Activated CD4-positive, alpha-beta T cell treated with anti-CD3 and anti-CD28 coated beads, Interleukin-10, Interleukin-2, amounts not matched to agents 100 ng/mL and 50 ng/mL, durations not matched to agents 16 hours and 8 hours (primary cell): ENCODE measurements around the gene SLC27A6.
A peak's percentile ranks its signal among the peaks of the same experiment; 100 is the strongest.
"Not testable (repeated sequence)": the region's sequence is repeated elsewhere in the genome, so short reads cannot be mapped to it uniquely, and the experiment has no call there.

Source experiments
- DNase-seq: peaks from one replicate; pipeline ENCODE4 v3.0.0-alpha.2; 2020

The SLC27A6 gene, protein sequence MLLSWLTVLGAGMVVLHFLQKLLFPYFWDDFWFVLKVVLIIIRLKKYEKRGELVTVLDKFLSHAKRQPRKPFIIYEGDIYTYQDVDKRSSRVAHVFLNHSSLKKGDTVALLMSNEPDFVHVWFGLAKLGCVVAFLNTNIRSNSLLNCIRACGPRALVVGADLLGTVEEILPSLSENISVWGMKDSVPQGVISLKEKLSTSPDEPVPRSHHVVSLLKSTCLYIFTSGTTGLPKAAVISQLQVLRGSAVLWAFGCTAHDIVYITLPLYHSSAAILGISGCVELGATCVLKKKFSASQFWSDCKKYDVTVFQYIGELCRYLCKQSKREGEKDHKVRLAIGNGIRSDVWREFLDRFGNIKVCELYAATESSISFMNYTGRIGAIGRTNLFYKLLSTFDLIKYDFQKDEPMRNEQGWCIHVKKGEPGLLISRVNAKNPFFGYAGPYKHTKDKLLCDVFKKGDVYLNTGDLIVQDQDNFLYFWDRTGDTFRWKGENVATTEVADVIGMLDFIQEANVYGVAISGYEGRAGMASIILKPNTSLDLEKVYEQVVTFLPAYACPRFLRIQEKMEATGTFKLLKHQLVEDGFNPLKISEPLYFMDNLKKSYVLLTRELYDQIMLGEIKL

GRCh38 chr5:128965011-128965637 is at the start of gene SLC27A6:
Gene SLC27A6 (plus strand): TSS chr5:128965488. CDS start chr5:128966138, 650 bp downstream.
- peak; percentile 2 for DNase-seq

GRCh38 chr5:128919542-128919941 is 45.7 kb upstream of the SLC27A6 start:
- no peak for DNase-seq

DNA sequence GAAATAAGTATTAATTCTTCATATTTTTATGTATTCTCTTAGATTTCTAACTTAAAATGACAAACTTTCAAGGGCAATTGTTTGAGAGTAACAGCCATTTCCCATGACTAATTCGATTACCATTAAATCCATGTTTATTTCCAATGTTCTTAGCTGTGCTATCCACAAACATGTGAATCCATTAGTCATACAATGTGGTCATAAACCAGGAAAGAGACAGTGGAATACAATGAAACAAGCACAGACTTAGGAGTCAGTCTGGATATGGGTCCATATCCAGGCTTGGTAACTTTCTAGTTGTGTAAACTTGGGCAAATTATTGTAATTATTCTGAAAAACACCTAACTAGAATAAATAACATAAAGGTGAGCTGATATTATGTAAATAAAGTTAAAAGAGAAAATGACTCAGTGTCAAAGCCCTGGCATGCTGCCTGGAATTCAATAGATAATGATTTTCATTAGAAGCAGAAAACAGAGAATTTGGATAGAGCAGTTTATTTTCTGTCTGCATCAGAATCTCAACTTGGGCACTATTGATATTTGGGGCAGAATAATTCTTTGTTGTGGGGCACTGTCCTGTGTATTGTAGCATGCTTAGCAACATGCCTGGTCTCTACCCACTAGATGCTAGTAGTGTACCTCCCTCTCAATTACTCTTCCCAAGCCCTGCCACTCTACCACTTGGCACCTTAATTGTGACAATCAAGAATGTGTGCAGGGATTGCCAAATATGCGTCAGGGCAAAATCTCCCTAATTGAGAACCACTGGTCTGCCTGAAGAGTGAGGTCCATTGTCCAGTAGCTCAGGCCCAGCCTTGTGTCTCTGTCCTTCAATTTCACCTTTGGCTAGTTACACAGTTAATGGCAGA is 44.7 kb upstream of the SLC27A6 start:
- no peak for DNase-seq

DNA sequence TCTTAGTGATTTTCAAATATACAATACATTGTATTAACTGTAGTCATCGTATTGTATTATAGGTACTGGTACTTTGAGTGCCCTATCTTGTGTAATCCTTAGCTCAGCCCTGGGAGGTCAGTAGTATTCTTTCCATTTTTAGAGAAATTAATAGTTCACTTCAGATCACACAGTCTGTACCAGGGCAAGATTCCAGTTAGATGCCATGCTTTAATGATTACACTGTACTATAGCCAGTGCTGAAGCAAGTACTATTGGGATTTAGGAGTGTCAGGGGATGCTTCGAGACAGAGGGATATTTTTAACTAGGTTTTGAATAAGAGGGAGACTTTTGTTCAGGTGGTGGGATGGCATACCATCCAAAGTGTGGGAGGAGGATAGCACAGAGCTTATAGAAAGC is 41.0 kb upstream of the SLC27A6 start:
- DNase-seq: no peak

- DNase-seq: no peak
Measured at GRCh38 chr5:128925973-128926372, 39.3 kb upstream of the SLC27A6 start.

DNA sequence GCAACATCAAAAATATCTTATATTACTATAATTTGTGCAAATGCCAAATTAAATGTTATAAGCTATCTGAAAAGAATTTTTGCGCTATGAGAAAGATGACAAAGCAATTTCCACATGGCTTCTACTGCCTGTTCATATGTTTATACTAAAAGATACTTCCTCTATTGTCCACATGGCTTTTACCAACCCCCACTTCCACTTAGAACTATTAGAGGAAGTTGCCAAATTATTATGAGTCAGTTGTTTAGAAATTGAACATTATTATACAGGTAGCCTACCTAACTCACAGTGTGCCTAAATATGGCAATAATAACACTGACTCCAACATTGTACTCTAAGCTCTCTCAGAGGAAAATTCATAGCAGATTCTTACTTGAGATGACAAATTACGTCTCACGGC is 37.6 kb upstream of the SLC27A6 start:
- no peak for DNase-seq

DNA sequence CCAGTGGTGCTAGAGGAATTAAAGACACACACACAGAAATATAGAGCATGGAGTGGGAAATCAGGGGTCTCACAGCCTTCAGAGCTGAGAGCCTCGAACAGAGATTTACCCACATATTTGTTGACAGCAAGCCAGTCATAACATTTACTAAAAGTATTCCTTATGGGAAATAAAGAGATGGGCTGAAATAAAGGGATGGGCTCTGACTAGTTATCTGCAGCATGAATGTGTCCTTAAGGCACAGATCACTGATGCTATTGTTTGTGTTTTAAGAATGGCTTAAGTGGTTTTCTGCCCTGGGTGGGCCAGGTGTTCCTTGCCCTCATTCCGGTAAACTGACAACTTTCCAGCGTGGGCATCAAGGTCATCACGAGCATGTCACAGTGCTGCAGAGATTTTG is 33.1 kb upstream of the SLC27A6 start:
- not testable (repeated sequence) for DNase-seq

GRCh38 chr5:128943100-128943499 is 22.2 kb upstream of the SLC27A6 start:
- DNase-seq: not testable (repeated sequence)

GRCh38 chr5:128949847-128950546 is 15.3 kb upstream of the SLC27A6 start:
- DNase-seq: no peak

GRCh38 chr5:128951301-128951700 is 14.0 kb upstream of the SLC27A6 start:
- not testable (repeated sequence) for DNase-seq

- no peak for DNase-seq
Measured at GRCh38 chr5:128956164-128956563, 9.1 kb upstream of the SLC27A6 start.

DNA sequence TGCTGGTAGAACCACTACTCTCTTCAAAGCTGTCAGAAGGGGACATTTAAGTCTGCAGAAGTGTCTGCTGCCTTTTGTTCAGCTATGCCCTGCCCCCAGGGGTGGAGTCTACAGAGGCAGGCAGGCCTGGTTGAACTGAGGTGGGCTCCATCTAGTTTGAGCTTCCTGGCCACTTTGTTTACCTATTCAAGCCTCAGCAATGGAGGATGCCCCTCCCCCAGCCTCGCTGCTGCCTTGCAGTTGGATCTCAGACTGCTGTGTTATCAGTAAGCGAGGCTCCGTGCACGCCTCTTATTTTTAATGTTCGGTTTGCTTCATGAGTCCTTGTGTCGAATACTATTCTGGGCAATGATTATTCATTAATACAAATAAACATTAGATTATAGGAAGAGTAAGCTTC is 3.1 kb upstream of the SLC27A6 start:
- no peak for DNase-seq

DNA sequence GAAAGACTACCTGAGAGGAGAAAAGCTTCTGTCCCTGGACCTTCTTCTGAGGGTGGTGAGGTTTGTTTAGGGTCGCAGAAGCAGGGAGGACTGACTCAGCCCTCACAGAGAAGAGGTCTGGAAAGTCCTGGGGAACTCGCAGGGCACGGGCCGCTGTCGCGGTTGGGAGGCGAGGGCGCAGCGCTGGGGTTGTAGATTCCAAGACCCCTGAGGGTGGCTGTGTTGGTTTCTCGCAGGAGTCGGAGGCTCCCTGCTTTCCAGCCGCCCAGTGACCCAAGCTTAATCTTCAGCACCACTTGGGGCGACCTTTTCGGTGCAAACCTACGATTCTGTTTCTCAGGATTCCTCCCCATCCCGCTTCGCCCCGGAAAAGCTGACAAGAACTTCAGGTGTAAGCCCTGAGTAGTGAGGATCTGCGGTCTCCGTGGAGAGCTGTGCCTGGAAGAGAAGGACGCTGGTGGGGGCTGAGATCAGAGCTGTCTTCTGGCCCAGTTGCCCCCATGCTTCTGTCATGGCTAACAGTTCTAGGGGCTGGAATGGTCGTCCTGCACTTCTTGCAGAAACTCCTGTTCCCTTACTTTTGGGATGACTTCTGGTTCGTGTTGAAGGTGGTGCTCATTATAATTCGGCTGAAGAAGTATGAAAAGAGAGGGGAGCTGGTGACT is 482 bp downstream of the SLC27A6 start:
- DNase-seq: no peak

DNA sequence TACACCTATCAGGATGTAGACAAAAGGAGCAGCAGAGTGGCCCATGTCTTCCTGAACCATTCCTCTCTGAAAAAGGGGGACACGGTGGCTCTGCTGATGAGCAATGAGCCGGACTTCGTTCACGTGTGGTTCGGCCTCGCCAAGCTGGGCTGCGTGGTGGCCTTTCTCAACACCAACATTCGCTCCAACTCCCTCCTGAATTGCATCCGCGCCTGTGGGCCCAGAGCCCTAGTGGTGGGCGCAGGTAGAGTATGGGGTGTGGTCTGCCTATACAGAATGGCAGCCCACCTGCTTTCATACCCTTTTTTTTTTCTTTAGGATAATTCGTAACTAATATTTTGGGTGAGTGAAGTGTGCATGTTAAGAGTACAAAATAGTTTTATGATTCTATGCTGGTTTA is 1.1 kb downstream of the SLC27A6 start:
- DNase-seq: no peak

- no peak for DNase-seq
Measured at GRCh38 chr5:128966846-128967245, 1.6 kb downstream of the SLC27A6 start.

DNA sequence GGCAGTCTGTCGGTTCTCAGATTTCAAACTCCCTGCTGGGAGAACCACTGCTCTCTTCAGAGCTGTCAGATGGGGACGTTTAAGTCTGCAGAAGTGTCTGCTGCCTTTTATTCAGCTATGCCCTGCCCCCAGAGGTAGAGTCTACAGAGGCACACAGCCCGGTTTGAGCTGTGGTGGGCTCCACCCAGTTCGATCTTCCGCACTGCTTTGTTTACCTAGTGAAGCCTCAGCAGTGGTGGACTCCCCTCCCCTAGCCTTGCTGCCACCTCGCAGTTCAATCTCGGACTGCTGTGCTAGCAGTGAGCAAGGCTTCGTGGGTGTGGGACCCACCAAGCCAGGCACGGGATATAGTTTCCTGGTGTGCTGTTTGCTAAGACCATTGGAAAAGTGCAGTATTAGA is 8.0 kb downstream of the SLC27A6 start:
- no peak for DNase-seq

DNA sequence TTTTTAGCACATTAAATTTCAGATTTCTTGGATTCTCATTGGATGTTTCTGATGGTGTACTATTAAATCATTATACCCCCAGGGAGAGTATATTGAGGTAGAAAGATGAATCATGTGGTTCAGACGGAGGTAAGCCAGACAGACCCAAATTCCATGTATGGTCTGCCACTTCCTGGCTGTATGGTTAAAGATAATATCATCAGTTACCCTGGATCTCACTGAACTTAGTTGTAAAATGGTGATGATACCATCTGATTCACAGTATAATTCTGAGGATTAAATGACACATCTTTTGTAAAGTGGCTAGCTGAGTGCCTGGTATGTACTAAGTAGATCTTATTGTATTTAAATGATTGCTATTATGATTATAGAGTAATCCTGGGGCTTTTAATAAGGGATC is 9.3 kb downstream of the SLC27A6 start:
- DNase-seq: peak; percentile 4

GRCh38 chr5:128979761-128980160 is 14.5 kb downstream of the SLC27A6 start:
- no peak for DNase-seq

DNA sequence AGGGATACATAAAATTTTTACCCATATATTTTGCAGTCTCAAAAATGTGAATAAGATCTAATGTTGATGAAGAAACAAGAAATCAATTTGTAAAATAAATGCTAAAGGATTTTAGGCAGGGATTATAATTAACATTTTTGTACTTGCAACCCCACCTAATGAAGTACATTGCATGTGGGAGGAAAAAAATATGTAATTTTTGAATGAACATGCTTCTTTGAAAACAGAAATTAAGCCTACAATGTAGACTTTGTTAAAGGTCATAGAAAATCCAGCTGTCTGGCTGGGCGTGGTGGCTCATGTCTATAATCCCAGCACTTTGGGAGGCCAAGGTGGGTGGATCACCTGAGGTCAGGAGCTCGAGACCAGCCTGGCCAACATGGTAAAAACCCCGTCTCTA is 15.6 kb downstream of the SLC27A6 start:
- no peak for DNase-seq

- DNase-seq: no peak
Measured at GRCh38 chr5:128984480-128984879, 19.2 kb downstream of the SLC27A6 start.

DNA sequence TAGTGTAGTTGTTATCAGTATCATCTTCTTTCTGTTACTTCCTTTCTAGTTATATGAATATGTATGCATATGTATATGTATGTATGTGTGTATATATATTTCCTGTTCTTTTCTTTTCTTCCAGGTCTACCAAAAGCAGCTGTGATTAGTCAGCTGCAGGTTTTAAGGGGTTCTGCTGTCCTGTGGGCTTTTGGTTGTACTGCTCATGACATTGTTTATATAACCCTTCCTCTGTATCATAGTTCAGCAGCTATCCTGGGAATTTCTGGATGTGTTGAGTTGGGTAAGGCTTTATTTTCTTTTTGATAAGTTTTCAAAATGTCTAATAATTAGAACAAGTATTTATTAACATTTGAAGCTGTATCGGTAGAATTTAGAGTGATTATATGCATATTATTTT is 23.2 kb downstream of the SLC27A6 start:
- no peak for DNase-seq
